ENCODE measurements around the gene BPIFB6. TPM values are rescaled to one million over a fixed set of nuclear protein-coding genes. Genes with fewer than 3 reads are reported as not detected.

BPIFB6 gene
- total RNA-seq, 1 experiment from 2014 or later, result not detected

DNA sequence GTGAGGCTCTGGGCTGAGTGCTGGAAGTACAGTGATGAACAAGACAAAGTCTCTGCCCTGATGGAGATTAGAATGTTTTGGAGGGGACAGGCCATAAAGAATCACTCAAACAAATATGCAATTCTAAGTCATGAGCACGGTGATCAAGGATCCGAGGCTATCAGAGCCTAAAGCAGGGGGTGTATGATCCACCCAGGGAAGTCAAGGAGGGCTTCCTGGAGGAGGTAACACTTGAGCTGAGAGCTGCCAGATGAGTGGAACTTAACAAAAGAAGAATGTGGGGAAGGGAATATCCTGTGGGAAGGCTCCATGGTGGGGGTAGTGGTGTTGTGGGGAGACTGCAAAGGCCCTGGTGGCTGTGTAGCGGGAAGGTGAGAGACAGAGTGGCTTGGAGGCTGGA, 60.2 kb downstream of the BPIFB6 start:
- H3K4me1 ChIP-seq (ENCODE audit: control insufficient read depth, insufficient read depth, low read length), result no peaks in the 10 kb centered on the region
- no peak overlapping the region for H3K4me3 ChIP-seq (ENCODE audit: low read depth in 2 of 2, low read length in 2 of 2)
- no TSS peak for BruUV-seq (replicated peaks)
- H3K27ac ChIP-seq (ENCODE audit: low read length), result no peak overlapping the region
- intact Hi-C loops (cut with micrococcal nuclease; ENCODE audit: unreplicated experiment), result no loop called here
- ChIA-PET CTCF (interaction anchor here (0.7 kb wide), 1 partner anchor 302 kb away, joined by 3 read pairs; no protein-coding TSS in a partner anchor), POLR2A (no interaction called here)
- H3K27me3 ChIP-seq (ENCODE audit: control insufficient read depth, insufficient read depth, low read length), result no peaks in the 10 kb centered on the region
- H3K9me3 ChIP-seq (ENCODE audit: control insufficient read depth, insufficient read depth, low read depth, low read length), result no peaks in the 10 kb centered on the region
- DNase-seq (ENCODE audit: low read depth, low spot score) (no peak), ATAC-seq (no peak)
- in situ Hi-C loops (cut with HindIII; ENCODE audit: low pct_unique_long_range_greater_than_20kb, low sequenced_read_pairs), result no loop called here
- no peaks in the 10 kb centered on the region for H3K36me3 ChIP-seq (ENCODE audit: control insufficient read depth, insufficient read depth, low read length)
- TF ChIP-seq TCF7L2 (IDR thresholded peaks at IDR 0.05; ENCODE audit: low read depth, low read length), result no peak
- TF ChIP-seq, protein P1, sequence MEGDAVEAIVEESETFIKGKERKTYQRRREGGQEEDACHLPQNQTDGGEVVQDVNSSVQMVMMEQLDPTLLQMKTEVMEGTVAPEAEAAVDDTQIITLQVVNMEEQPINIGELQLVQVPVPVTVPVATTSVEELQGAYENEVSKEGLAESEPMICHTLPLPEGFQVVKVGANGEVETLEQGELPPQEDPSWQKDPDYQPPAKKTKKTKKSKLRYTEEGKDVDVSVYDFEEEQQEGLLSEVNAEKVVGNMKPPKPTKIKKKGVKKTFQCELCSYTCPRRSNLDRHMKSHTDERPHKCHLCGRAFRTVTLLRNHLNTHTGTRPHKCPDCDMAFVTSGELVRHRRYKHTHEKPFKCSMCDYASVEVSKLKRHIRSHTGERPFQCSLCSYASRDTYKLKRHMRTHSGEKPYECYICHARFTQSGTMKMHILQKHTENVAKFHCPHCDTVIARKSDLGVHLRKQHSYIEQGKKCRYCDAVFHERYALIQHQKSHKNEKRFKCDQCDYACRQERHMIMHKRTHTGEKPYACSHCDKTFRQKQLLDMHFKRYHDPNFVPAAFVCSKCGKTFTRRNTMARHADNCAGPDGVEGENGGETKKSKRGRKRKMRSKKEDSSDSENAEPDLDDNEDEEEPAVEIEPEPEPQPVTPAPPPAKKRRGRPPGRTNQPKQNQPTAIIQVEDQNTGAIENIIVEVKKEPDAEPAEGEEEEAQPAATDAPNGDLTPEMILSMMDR (IDR thresholded peaks at IDR 0.05), result no peak
- no peak for TF ChIP-seq POLR2AphosphoS5 (IDR thresholded peaks at IDR 0.05; ENCODE audit: low read depth, low read length)
- TF ChIP-seq, protein P2, sequence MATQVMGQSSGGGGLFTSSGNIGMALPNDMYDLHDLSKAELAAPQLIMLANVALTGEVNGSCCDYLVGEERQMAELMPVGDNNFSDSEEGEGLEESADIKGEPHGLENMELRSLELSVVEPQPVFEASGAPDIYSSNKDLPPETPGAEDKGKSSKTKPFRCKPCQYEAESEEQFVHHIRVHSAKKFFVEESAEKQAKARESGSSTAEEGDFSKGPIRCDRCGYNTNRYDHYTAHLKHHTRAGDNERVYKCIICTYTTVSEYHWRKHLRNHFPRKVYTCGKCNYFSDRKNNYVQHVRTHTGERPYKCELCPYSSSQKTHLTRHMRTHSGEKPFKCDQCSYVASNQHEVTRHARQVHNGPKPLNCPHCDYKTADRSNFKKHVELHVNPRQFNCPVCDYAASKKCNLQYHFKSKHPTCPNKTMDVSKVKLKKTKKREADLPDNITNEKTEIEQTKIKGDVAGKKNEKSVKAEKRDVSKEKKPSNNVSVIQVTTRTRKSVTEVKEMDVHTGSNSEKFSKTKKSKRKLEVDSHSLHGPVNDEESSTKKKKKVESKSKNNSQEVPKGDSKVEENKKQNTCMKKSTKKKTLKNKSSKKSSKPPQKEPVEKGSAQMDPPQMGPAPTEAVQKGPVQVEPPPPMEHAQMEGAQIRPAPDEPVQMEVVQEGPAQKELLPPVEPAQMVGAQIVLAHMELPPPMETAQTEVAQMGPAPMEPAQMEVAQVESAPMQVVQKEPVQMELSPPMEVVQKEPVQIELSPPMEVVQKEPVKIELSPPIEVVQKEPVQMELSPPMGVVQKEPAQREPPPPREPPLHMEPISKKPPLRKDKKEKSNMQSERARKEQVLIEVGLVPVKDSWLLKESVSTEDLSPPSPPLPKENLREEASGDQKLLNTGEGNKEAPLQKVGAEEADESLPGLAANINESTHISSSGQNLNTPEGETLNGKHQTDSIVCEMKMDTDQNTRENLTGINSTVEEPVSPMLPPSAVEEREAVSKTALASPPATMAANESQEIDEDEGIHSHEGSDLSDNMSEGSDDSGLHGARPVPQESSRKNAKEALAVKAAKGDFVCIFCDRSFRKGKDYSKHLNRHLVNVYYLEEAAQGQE (IDR thresholded peaks at IDR 0.05; ENCODE audit: insufficient read depth in 1 of 2, low read depth in 2 of 2, low read length in 1 of 2), result no peak
- TF ChIP-seq SIN3A (IDR thresholded peaks at IDR 0.05; ENCODE audit: borderline replicate concordance, insufficient read depth, low read depth, low read length), result no peak

DNA sequence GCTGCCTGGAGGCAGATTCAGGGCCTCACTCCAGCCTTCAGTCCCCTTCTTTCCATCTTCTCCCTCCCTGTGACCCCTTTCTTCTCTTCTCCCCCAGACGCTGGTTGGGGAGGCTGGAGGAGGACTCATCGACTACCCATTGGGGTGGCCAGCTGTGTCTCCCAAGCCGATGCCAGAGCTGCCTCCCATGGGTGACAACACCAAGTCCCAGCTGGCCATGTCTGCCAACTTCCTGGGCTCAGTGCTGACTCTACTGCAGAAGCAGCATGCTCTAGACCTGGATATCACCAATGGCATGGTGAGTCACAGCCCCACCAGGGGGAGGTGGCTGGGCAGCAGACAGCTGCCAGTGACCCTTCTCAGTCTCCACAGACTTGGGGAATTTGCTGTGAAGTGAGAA, 60.9 kb downstream of the BPIFB6 start:
- H3K4me1 ChIP-seq (ENCODE audit: control insufficient read depth, insufficient read depth, low read length), result no peaks in the 10 kb centered on the region
- no peak overlapping the region for H3K27ac ChIP-seq (ENCODE audit: low read length)
- TF ChIP-seq TCF7L2 (IDR thresholded peaks at IDR 0.05; ENCODE audit: low read depth, low read length) (no peak), SIN3A (IDR thresholded peaks at IDR 0.05; ENCODE audit: borderline replicate concordance, insufficient read depth, low read depth, low read length) (no peak), POLR2AphosphoS5 (IDR thresholded peaks at IDR 0.05; ENCODE audit: low read depth, low read length) (no peak)
- TF ChIP-seq, protein P1 (IDR thresholded peaks at IDR 0.05), result no peak
- TF ChIP-seq, protein P2 (IDR thresholded peaks at IDR 0.05; ENCODE audit: insufficient read depth in 1 of 2, low read depth in 2 of 2, low read length in 1 of 2), result no peak
- no peak for DNase-seq (ENCODE audit: low read depth, low spot score)
- H3K27me3 ChIP-seq (ENCODE audit: control insufficient read depth, insufficient read depth, low read length), result no peaks in the 10 kb centered on the region
- no peak for ATAC-seq
- BruUV-seq (replicated peaks), result no TSS peak
- H3K36me3 ChIP-seq (ENCODE audit: control insufficient read depth, insufficient read depth, low read length), result no peaks in the 10 kb centered on the region
- intact Hi-C loops (cut with micrococcal nuclease; ENCODE audit: unreplicated experiment) (no loop called here), in situ Hi-C loops (cut with HindIII; ENCODE audit: low pct_unique_long_range_greater_than_20kb, low sequenced_read_pairs) (no loop called here)
- POLR2A ChIA-PET, result no interaction called here
- H3K4me3 ChIP-seq (ENCODE audit: low read depth in 2 of 2, low read length in 2 of 2), result no peak overlapping the region
- no peaks in the 10 kb centered on the region for H3K9me3 ChIP-seq (ENCODE audit: control insufficient read depth, insufficient read depth, low read depth, low read length)
- CTCF ChIA-PET, result no interaction called here

All from Panc1 (cell line).